Suppressor macrophage (primary cell): ENCODE data around the gene NR5A2.

Experiments used
- DNase-seq, 4 experiments: peaks; one replicate each; pipeline ENCODE4 v3.0.0-alpha.2; 2020 to 2022

The NR5A2 gene

DNA sequence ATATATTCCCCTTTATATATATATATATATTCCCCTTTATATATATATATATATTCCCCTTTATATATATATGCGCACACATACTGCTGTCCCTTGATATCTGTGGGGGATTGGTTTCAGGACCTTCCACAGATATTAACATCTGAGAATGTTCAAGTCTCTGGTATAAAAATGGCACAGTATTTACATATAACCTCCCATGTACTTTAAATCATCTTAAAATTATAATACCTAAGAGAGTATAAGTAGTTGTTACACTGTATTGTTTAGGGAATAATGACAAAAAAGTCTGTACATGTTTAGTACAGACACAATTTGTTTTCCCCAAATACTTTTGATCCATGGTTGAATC, 45.8 kb downstream of the NR5A2 start:
- DNase-seq = no peak

DNA sequence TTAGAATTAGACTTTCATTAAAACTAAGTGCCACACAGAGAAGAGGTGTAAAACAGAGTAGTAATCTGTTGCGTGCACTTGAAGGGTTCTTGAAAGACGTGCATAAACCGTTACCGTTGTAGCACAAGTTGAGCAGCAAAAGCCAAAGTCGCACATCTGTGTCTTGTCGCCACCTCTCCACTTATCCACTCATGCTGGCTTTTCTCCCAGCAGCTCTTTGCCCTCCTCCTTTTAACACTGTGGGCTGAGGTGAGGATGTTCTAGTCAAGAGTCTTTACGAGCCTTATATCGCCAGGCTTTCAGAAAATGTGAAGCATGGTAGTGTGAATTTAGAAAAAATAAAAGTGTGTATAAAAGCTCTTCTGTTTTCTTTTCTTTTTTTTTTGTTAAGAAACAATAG, 48.0 kb downstream of the NR5A2 start:
- no peak for DNase-seq

DNA sequence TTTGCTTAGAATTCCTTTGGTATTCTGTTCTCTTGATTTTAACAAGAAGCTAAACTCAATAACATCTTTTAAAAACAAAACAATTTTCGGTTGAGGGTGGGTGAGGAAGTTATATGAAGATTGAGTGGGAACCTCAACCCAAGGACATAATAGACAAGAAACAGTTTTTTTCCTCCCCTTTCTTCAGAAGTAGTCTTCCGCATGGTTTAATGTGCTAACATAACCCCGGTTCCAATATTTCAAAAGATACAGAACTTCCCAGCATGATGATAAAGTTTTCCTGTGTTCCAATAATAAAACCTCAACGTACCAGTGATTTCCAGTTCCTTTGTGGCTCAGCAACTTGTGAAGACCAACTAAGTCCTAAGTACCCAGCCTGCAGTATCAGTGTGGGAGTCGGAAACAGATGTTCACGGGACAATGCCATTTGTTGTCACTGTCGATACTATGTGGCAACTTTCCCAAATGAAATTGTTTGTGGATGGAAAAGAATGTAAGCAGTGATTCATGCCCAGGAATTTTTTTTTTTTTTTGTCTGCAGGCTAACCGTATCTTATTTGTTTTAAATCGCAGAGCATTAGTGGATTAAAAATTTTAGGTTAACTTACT, 48.5 kb downstream of the NR5A2 start:
- DNase-seq = peak in 2 of 4 experiments; percentile 6 to 26

DNA sequence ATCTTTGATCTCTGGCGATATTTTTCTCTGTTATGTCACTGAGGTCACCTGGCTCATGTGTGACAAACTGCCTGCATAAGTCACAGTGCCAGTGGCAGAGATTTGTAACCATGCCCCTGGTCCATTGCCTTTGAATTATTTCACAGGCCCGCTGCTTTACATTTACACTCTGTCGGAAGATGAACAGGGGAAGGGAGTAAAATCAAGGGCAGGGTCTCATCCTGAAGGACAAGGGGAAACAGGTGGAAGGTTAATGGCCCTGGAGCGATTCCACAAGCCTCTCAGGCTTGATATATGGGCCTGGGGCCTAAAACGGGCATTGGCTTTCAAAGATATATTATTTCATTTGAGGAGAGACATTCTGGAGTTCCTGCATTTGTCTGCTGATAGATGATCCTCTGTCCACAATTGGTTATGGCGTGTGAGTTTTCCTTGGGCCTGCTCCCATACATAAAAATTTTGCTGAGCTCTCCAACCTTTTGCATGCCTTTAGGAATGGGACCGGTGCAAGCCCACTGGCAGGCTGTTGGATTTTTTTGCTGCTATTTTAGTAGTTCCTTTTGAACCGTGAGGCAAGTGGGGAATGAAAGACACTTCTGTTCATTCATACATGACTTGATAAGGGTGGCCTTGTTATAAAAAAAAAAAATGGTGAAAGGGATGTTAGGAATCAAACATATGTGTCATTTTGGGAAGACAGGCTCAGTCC, 51.9 kb downstream of the NR5A2 start:
- DNase-seq = no peak

DNA sequence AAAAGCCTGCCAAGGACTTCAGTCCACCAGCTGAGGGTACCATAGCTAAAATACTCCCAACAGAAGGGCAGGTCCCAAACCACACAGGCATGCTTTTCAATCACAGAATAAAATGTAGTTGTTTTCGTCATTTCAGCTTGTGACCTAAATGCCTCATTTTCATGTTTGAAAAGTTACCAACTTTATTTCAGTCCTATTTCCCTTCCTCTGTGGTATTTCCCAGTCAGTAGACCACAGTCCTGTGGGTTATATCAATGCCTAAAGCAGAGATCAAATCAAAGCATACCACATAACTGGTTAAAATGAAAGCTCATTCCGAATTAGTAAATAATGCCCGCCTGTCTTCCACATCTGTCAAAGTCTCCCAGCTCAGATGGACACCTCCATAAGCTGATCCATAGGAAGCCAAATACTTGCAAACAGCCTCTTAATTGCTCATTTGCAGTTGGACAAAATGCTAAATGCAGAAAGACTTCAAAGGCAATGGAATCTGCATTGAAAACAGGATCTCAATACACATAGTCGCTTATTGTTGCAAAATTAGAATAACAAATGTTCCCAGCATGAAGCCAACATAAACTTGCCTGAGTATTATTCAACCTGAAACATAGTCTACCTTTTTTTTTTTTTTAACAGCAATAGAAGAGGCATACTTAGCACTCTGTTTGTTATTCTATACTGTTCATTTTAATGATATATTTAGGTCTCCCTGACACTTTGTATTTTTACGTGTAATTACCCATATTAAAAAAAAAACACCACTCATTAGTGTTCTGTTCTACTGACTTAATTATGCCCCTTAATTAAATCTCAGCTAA, 53.9 kb downstream of the NR5A2 start:
- DNase-seq = no peak

DNA sequence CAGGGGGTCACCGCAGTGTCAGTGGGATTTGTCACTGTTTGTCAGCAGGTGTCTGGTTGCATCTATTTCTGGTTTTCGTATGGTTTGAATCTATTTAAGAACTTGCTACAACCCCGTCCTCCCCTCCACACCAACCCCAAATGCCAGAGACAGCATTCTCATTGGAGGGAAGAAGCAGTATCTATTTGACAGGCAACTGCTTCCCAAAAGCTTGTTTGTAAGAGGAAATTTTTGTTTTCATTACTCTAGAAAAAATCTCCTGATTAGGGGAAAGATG, 54.4 kb downstream of the NR5A2 start:
- DNase-seq = no peak

DNA sequence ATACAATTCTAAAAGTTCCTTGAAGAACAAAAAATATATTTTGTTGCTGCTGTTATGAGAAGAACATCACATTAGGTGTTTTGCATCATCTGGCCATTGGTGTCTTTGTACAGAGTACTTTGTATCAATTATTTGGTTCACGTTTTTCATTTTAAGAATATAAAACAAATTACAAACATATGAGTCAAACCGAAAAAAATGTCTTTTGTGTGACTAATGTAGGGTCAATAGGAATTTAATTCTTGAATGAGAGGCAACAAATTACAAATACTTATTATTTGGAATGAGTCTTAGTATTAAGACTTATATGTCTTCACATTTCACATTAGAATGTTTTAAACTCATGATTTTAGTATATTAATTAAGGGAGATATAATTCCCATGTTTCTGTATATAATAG, 54.8 kb downstream of the NR5A2 start:
- DNase-seq = no peak

DNA sequence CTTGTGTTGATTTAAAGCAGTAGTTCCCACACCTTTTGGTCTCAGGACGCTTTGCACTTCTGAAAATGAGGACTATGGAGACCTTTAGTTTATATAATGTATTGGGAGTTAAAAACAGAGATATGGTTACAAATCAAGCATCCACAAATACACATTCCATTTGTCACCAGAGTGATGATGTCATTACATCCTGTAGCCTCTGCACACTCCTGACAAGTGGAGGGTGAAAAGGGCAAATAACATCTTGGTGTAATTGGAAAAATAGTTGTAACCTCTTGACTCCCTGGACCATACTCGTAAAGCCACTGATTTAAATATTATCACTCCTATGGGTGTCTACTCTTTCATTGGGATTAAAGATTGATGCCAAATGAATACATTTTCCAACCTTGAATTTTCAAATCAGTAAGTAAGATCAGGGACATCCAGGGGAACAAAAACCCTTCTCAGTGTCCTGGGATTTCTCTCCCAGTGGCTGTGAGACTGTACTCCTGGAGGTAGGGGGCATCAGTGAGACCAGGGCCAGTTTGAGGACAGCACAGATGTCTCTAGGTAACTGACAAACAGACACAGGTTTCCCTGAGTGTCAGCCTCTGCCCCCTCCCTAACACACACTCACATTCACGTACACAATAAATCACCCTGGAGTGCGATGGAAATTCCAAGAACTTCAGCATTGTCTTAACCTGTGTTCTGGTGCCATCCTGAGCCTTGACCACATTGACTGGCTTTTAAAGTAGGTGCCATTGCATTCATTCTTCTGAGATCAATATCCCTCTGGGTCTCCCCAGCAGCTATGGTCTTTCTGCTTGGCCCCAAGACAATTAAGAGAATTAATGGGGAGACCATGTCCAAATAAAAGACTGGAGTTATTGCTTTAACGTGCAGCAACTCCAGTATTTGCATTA, 63.0 kb downstream of the NR5A2 start:
- DNase-seq = no peak

DNA sequence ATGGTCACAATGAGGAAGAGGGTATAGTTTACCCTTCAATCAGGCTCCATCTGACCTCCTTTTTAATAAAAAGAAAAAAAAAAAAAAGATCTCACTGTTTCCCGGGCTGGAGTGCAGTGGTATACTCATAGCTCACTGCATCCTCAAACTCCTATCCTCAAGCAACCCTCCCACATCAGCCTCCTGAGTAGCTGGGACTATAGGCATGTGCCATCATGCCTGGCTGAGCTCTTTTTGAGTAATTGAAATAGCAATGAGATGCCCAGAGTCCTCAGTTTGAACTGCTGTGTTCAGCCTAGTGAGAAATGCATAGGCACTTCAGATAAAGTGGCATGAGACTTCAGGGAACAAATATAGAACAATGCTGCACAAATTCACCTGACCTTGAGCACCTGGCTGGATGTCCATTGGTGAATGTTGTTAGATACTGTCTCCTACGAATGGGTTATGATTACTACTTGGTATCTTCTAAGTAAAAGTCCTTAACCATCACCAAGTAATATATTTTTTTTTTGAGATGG, 67.6 kb downstream of the NR5A2 start:
- no peak for DNase-seq

DNA sequence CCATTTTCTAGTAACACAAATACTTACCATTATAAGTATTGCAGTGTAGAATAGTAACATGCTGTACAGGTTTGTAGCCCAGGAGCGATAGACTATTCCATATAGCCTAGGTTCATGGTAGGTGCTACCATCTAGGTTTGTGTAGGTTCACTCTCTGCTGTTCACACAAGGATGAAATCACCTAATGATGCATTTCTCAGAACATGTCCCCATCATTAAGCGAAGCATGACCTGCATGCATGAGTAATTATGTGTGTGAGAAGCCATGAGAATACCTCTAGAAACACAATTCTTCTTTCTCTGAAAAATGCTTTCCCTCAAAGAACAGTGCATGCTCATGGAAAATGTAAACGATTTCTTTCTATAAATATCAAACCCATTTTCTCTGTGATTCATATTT, 69.3 kb downstream of the NR5A2 start:
- DNase-seq = no peak

DNA sequence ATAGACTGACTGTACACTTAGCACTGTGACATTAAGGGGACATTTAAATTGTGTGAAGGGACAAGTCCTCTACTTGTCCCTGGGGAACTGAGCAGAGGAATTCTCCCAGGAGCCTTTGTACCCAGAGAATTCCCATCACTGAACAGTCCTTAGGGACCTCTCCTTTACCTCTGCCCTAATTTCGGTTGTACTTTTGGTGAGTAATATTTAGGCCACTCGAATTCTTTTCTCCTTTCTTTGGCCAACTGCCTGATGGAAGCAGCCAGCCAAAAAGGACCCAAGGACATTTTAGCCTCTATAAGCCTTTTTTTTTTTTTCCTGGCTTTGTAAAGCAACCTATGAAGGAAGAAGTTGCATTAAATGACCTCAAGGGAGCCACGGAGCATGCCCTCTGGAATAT, 71.5 kb downstream of the NR5A2 start:
- no peak for DNase-seq

DNA sequence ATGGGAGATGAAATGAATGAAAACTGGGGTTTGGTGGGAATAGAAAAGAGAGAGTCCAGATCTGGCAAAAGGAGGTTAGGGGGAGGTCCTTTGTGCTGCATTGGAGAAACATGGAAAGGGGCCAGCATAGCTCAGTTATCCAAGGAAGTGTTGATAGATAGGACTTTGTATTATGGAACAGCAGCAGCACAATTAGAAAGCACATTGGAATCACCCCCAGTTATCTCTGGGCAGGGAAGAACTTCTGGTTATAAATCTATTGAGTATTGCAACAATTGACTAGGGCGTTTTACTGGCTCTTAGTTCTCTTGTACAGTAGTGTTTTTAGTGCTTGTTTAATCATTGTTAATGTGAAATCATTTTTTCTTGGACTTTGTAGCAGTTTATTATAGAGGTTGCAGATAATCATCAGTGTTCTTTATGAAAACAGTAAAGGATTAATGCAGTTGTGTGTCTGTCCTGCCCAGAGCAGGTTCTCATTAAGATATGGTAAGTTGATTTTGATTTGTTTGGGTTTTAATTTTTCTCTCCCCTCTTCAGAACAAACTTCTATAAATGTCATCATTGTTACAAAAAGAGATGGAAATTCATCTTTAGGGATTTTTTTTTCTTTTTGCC, 76.6 kb downstream of the NR5A2 start:
- DNase-seq = no peak

DNA sequence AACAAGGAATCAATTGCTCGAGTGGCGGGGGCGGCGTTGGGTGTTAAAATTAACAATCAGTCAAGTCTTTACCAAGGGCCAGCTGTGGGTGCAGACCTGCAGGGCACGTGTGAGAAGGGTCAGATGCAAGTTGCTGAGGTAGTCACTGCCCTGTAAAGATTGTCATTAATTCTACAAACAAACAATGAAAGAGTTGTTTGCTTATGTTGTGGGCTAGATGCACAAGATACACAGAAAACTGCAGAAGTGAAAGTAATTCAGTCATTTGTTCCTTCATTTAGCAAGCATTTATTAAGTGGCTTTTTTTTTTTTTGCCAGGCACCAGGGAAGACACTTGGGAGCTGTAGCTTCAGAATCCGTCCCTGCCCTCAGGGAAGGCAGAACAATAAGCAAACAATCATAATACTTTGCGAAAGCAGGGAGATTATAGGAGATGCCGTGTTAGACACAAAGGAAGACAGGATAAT, 79.5 kb downstream of the NR5A2 start:
- peak in 1 of 4 experiments; percentile 20 for DNase-seq

DNA sequence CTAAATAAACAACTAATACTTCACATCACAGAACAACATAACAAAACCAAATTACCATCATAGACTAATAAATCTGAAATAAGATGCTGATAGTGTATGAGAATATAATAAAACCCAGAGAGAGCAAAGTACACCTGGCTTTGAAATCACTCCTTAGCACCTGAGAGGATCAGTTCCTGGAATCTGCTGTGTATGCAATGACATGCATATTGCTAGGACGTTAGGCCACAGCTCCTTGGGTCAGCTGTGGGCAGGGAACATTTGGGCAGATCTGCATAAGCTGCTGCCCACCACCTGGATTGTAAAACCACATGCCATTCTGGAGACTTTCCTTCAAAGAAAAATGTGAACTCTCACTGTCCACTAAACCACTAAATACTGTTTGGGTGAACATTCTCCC, 81.1 kb downstream of the NR5A2 start:
- no peak for DNase-seq

DNA sequence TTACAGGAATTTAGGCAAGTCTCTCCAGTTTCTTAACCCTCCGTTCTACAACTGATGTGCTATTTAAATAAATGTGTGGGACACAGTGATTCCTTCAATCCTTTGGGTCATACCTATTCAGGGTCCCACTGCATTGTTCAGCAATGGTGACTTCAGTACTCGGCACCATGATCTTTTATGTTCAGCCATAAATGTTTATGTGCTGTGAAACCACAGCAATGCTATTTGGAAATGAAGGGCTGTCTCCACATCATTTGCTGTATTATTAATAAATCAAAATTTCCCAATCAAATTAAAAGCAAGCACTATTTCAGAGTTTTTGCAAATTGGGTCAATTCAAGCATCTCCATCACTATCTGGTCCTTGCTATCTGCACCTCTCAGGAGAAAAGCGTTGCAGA, 84.8 kb downstream of the NR5A2 start:
- no peak for DNase-seq

DNA sequence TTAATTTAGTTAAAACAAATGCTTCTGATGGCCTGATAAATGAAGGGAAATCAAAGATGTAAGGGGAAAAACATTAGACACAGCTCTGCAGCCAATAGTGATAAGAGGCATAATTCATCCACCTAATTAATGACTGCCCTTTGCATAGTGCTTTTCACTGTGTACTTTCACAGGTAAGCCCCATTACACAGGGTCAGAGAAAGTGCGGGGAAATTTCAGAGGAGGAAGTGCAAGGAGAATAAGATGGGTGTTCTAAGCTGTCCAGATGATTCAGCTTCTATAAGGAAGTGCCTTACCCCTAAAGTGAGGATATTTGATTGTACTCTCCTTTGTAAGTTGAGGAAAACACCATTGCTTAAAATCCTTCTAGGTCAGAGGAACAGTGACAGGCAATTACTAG, 88.0 kb downstream of the NR5A2 start:
- DNase-seq = peak in 2 of 4 experiments; percentile 27 to 29

DNA sequence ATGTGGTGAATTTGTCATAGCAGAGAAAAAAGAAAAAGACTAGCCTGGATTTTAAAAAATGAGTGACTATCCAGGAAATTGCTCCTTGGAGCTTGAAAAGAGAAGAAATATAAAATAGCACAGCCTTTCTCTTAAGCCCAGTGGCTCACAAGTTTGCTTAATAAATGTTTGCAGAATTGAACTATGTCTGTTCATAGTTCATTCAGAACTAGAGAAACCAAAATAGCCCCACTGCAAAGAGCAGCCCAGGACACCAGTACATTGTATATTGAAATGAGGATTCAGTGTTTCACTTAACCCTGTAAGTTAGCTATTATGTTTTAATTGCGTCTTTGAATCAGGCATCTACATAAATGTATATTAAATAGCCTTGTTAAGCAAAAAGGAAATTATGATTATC, 88.8 kb downstream of the NR5A2 start:
- no peak for DNase-seq

DNA sequence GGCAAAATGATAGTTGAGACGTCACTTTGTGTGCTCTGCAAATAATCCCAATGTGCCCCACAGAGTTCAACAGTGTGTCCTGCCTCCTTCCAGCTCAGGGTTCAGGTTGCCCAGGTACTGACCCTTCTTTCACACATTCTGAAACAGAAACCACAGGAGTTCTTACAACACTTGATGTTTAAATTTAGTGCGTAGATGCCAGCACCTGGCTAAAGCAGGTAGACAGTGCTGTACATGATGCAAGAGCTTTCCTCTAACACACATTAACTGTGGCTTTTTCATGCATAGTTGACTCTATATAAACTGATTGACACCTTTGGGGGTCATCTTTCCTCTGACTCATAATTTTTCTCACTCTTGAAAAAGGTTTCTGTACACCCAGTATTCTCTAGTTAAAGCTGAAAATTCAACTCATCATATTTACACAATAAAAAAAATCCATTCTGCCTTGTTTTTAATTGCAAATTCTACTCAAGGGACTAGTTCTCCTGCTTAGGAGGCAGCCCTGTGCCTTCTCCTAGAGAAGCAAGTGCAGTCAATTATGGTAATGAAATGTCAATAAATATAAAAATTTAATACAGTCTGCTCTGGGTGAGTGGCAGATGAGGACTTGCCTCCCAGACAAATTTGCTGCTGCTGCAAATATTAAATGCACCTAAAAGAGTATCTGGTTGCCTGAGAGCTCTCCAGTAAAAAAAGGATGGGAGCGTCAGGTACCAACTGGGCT, 91.4 kb downstream of the NR5A2 start:
- no peak for DNase-seq

DNA sequence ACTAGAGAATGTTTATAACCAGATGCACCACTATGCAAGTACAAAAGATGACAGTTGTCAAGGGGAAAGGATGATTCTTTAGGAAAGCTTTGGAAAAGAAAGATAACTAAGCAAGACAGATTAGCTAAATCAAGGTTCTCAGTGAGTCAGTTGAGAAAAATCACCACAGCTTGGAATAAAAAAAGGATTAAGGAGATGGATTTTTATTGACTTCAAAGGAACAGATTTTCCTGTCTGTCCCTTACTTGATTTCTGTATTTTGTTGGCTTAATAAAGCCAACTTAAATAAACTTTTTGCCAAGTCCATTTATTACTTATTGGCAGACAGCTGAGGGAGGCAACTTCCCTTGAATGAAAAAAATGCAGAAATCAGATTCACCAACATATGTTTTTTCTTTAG, 93.9 kb downstream of the NR5A2 start:
- DNase-seq = no peak

DNA sequence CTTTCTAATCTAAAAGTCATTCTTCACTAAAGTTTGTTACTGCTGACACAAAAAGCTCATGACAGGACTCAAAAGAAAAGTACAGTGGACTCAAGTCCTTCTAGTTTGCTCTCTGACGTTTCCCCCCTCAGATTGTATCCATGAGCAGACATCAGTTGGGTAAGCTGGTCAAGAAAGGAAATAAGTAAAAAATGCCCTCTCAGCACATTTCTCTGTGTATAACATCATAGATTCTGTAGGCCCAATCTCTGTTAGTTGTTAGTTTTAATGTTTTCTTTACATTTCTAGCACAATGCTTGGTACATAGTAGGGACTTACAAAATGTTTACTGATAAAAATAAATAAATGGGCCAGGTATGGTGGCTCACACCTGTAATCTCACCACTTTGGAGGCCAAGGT, 96.8 kb downstream of the NR5A2 start:
- no peak for DNase-seq

DNA sequence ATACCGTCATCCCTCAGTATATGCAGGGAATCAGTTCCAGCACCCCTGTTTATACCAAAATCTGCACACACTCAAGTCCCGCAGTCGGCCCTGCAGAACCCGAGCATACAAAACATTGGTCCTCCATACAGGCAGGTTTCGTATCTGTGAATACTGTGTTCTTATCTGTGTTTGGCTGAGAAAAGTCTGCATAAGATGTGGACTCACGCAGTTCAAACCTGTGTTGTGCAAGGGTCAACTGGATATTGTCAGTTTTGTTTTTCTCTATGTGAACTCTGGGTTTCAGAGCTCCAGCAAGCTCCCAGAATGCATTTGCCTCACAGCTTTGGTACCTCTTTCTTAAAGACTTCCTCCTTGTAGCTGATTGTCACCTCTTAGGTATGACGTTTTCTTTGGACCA, 100.6 kb downstream of the NR5A2 start:
- no peak for DNase-seq
